Inflammatory macrophage (primary cell): Measurements from ENCODE around the gene PSMA6.
"Not testable (repeated sequence)": the region's sequence is repeated elsewhere in the genome, so short reads cannot be mapped to it uniquely, and the experiment has no call there.

Experiments used
- DNase-seq, 2 donors: peaks; one replicate each; pipeline ENCODE4 v3.0.0-alpha.2; 2020 to 2022
- total RNA-seq, 18 experiments: gene quantifications; one replicate each; lab custom pipeline; 2026; ENCODE audit warnings: mixed read lengths in 6 of 18, inconsistent platforms in 2 of 18; lab: John Stamatoyannopoulos, UW

Gene PSMA6
- 7.2 to 58.7 (median 14.8) reads per million in 18 experiments for total RNA-seq

GRCh38 chr14:35292051-35292769, at the start of gene PSMA6:
Gene PSMA6 (plus strand): TSS chr14:35292382. CDS start chr14:35292477, 95 bp downstream.
- peak; percentile 100 for DNase-seq

DNA sequence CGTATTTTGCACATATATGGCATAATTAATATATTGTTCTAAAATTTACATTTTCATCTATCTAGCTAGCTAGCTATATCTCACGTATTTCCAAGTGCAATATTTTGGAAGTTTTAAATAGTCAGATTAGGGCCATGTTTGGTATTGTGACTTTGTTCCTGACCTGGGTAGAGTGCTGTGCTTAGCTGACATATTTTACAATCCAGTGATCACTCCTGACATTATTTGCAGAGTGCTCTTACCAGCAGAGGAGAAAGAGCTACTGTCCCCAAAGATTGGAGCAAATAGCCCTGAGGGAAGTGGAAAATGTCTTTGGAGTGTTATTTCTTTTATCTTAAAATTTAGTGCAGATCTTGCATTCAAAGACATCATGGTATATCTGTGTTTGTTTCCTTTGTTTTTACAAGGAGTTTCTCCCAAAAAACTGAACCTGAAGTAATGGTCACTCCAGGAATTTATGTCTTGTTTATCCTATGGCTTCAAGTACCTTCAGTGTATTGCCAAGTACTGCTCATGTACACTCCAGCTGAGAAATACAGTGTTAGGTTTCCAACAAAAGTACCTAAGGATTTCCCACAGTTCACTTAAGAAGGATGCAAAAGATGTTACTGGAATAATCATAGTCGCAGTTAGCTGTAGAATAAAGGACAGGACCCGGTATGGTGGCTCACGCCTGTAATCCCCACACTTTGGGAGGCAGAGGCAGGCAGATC, 49.4 kb upstream of the PSMA6 start:
- DNase-seq, result no peak

GRCh38 chr14:35243956-35244355, 48.2 kb upstream of the PSMA6 start:
- DNase-seq, result no peak

GRCh38 chr14:35244542-35244941, 47.6 kb upstream of the PSMA6 start:
- no peak for DNase-seq

DNA sequence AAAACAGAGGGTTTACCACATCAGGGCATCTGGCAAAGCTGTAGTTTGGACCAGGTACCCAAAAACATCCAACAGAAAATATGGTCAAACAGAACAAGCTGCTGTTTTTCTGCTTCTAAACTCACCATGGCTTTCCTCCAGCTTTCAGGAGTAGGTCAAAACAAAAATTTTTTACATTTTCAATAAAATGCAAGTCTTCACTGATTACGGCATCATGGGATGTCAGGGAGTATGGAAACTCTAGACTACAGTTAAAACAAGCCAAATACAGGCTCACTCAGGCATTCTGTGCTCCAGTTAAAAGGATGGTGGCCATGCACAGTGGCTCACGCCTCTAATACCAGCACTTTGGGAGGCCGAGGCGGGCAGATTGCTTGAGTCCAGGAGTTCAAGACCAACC, 47.1 kb upstream of the PSMA6 start:
- no peak for DNase-seq

DNA sequence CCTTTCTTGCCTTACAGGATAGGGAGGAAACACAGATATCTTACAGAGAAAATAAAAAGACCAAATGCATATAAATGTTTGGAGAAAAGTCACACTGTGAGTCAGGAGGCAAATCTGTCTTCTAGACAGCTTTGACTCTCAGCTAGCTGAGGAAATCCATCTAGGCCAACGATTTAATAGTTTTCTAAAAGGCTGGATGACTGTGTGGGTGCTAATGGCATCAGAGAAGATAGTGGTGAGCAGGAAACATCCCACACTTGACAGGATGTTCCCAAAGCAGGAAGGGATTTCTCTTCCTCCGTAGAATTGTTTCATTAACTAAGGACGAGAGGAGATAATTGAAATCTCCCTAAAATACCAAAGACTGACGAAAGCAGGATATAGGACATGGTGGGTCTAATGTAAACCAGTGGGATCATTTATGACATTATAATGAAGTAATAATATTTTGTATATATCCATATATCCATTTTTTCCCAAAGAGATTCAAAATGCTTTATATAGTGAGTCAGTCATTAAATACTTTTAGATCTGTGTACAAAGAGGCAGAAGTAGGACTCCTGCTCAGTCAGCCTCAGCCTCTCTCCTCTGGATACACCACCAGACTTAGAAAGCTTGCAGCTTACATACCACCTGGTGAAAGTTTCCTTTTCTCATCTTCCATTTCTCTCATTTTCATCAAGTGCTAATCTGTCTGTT, 44.3 kb upstream of the PSMA6 start:
- DNase-seq, result no peak

DNA sequence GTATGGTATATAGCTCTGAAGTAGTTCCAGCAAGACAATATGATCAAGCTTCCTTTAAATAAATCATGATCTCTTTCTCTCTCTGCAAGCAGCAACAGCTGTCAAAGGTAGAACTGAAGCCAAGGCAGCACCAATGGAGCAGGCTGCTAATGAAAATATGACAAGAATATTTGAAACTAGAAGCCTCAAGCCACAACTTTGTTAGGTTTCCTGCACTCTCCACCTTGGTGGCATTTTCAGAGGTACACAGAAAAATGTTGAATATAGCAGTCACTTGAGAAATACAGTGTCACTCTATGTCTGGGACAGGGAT, 43.8 kb upstream of the PSMA6 start:
- DNase-seq, result no peak

- DNase-seq, result no peak
Measured at GRCh38 chr14:35250319-35250718, 41.9 kb upstream of the PSMA6 start.

DNA sequence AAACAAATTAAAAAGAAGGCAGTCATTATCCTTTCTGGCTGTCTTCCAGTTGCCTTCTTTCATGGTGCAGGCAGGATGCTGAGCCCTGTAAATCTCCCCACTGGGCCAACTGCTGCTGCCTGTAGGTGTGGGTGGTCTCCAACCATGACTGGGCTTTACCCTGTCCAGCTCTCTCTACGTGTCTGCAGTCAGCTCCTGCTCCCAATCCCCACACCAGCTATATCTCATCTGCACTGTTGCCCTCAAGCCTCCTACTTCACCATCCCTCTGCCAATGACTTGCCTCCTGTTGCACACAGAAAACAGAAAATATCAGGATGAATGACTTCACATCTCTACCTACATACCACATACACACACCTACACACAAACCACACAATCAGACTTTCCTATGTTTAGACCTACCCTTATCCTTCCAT, 39.7 kb upstream of the PSMA6 start:
- DNase-seq, result no peak

DNA sequence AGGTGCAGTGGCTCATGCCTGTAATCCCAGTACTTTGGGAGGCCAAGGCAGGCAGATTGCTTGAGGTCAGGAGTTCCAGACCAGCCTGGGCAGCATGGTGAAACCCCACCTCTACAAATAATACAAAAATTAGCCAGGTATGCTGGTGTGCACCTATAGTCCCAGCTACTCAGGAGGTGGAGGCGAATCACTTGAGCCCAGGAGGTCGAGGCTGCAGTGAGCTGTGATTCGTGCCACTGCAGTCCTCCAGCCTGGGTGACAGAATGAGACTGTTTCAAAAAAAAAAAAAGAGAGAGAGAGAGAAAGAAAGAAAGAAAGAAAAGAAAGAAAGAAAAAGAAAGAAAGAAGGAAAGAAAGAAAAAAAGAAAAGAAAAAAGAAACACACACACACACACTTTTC, 39.1 kb upstream of the PSMA6 start:
- DNase-seq, result not testable (repeated sequence)

- not testable (repeated sequence) for DNase-seq
Measured at GRCh38 chr14:35254034-35254622, 38.1 kb upstream of the PSMA6 start.

DNA sequence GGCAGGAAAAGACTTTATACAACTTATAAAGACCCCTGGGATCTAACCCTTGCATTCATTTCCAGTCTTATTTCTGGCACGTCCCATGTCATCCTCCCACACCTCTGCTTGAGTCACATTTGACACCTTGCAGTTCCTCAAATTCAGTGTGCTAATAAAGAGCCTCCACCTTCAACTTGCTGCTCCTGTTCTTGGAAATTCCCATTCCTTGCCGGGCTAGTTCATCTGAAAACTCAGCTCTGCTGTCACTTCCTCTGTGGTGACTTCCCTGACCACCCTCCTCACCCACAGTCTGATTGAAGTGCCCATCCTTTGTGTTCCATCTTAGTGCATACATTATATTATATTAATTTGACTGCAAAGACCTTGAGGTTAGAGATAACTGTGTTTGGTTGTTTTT, 37.4 kb upstream of the PSMA6 start:
- DNase-seq, result peak; percentile 35 to 64

- no peak for DNase-seq
Measured at GRCh38 chr14:35255711-35256110, 36.5 kb upstream of the PSMA6 start.

- DNase-seq, result no peak
Measured at GRCh38 chr14:35257809-35258208, 34.4 kb upstream of the PSMA6 start.

- DNase-seq, result no peak
Measured at GRCh38 chr14:35258420-35258819, 33.8 kb upstream of the PSMA6 start.

DNA sequence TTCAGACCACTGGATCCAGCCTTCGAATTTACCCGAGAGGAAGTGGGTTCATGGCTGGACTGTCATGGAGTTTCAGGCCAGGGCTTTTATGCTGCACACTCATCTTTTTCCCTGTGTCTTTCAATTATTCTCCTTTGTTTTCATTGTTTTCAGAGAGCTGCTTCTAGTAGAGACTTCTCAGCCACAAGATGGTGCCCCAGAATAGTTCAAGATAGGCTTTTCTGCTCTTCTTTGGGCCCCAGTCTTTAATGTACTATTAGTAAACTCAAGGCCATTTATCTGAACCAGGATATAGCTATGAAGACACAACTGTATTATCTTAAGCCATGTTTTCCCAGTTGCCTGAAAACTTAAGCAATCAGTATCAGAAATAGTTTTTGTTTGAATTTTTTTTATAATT, 30.4 kb upstream of the PSMA6 start:
- DNase-seq, result peak in 1 of 2 donors; percentile 31

DNA sequence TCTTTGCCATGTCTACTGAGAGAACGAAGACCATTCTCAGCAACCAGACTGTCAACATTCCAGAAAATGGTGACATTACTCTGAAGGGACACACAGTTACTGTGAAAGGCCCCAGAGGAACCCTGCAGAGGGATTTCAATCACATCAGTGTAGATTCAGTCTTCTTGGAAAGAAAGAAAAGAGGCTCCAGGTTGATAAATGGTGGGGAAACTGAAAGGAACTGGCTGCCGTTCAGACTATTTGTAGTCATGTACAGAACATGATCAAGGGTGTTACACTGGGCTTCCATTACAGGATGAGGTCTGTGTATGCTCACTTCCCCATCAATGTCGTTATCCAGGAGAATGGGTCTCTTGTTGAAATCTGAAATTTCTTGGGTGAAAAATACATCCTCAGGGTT, 29.7 kb upstream of the PSMA6 start:
- DNase-seq, result no peak

DNA sequence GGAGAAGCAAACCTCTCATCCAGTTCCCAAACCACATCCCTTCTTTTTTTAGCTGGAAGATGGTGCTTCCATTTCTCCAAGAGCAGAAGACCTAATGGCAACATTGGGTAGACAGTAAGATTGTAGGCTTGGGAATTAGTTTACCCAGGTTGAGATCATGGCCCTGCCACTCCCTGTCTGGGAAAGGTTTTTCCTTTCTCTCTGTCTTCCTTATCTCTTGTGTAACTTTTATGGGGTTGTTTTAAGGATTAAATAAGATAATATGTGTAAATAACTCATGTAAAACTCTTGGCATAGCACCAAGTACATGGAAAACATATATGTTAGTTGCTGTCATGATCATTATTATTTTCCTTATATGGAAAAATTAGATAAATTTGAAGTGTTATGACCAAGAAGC, 23.2 kb upstream of the PSMA6 start:
- no peak for DNase-seq

- DNase-seq, result no peak
Measured at GRCh38 chr14:35274805-35275204, 17.4 kb upstream of the PSMA6 start.

DNA sequence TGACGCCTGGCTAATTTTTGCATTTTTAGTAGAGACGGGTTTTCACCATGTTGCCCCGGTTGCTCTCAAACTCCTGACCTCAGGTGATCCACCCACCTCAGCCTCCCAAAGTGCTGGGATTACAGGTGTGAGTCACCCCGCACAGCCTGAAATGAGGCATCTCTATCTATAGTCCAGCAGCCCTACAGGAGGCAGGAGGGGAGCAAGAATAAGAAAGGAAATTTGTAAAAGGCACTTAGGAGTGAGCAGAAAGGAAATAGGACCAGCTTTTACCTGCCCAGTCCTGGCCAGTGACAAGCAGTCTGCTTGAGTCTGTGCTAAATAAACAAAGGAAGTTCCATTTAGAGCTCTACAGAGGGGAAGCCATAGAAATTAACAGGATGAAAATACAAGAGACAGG, 15.0 kb upstream of the PSMA6 start:
- DNase-seq, result no peak

DNA sequence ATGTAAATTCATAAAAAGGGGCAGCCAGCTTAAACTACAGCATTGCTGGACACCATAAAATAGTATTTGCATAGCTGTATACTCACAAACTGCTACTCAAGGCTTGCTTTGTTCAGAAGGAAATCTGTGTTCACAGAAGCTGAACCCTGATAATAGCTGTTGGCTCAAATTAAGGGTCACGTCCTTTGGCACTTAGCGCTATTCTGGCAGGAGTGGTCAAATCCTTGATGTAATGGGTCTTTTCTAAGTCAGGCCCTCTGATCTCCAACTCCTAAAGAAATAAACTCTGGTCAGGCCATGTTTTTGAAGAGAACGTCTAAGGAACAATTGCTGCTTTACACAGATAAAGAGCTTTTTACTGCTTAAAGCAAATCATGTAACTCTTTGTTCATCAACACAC, 12.8 kb upstream of the PSMA6 start:
- no peak for DNase-seq

DNA sequence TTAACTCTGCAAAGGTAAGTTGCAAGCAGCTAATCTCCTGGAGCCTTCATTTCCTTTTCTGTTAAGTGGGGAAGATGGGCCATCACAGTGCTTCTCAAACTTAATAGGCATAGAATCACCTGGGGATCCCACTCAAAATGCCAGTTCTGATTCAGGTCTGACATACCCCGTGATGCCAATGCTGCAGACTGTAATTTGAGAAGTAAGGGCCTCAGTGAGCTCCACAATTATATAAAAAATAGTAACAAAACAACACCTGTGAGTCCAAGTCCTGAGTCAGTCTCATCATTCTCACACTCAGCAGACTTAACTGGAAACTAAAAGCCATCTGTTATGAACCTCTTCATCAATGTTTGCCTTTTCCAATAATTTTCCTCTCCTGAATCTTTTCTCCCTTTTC, 10.8 kb upstream of the PSMA6 start:
- no peak for DNase-seq

- DNase-seq, result peak in 1 of 2 donors; percentile 14
Measured at GRCh38 chr14:35284506-35284905, 7.7 kb upstream of the PSMA6 start.
